ENCODE results near the gene MRPL38.

Gene MRPL38

DNA sequence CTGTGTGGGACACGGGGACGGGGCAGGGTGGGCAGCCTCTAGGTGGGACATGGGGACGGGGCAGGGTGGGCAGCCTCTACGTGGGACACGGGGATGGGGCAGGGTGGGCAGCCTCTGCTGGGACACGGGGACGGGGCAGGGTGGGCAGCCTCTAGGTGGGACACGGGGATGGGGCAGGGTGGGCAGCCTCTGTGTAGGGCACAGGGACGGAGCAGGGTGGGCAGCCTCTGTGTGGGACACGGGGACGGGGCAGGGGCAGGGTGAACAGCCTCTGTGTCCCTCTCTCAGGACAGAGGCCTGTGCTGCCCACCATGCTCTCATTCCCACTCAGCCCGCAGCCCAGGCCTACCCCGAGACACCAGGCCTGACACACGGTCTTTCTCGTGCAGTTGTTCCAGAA, 16.9 kb upstream of the MRPL38 start:
- TF ChIP-seq ZBTB7A (IDR thresholded peaks at IDR 0.05; ENCODE audit: low read depth) (no peak), NFIC (IDR thresholded peaks at IDR 0.05) (no peak), CREB1 (IDR thresholded peaks at IDR 0.05; ENCODE audit: low read depth) (no peak), RAD21 (IDR thresholded peaks at IDR 0.05; ENCODE audit: low read depth) (no peak), TCF12 (IDR thresholded peaks at IDR 0.05; ENCODE audit: low read depth) (no peak), EGR1 (IDR thresholded peaks at IDR 0.05) (no peak), TEAD4 (IDR thresholded peaks at IDR 0.05) (no peak), FOXM1 (IDR thresholded peaks at IDR 0.05; ENCODE audit: borderline replicate concordance, low read depth) (no peak), YY1 (IDR thresholded peaks at IDR 0.05; ENCODE audit: low read depth) (no peak), CEBPB (IDR thresholded peaks at IDR 0.05) (no peak), TAF1 (IDR thresholded peaks at IDR 0.05; ENCODE audit: low read depth) (no peak), EP300 (IDR thresholded peaks at IDR 0.05; ENCODE audit: borderline replicate concordance) (no peak)
- TF ChIP-seq, protein P1, sequence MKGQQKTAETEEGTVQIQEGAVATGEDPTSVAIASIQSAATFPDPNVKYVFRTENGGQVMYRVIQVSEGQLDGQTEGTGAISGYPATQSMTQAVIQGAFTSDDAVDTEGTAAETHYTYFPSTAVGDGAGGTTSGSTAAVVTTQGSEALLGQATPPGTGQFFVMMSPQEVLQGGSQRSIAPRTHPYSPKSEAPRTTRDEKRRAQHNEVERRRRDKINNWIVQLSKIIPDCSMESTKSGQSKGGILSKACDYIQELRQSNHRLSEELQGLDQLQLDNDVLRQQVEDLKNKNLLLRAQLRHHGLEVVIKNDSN (IDR thresholded peaks at IDR 0.05): no peak
- TF ChIP-seq, protein P2, sequence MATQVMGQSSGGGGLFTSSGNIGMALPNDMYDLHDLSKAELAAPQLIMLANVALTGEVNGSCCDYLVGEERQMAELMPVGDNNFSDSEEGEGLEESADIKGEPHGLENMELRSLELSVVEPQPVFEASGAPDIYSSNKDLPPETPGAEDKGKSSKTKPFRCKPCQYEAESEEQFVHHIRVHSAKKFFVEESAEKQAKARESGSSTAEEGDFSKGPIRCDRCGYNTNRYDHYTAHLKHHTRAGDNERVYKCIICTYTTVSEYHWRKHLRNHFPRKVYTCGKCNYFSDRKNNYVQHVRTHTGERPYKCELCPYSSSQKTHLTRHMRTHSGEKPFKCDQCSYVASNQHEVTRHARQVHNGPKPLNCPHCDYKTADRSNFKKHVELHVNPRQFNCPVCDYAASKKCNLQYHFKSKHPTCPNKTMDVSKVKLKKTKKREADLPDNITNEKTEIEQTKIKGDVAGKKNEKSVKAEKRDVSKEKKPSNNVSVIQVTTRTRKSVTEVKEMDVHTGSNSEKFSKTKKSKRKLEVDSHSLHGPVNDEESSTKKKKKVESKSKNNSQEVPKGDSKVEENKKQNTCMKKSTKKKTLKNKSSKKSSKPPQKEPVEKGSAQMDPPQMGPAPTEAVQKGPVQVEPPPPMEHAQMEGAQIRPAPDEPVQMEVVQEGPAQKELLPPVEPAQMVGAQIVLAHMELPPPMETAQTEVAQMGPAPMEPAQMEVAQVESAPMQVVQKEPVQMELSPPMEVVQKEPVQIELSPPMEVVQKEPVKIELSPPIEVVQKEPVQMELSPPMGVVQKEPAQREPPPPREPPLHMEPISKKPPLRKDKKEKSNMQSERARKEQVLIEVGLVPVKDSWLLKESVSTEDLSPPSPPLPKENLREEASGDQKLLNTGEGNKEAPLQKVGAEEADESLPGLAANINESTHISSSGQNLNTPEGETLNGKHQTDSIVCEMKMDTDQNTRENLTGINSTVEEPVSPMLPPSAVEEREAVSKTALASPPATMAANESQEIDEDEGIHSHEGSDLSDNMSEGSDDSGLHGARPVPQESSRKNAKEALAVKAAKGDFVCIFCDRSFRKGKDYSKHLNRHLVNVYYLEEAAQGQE (IDR thresholded peaks at IDR 0.05; ENCODE audit: low read depth): no peak
- TF ChIP-seq, protein P3, sequence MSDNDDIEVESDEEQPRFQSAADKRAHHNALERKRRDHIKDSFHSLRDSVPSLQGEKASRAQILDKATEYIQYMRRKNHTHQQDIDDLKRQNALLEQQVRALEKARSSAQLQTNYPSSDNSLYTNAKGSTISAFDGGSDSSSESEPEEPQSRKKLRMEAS (IDR thresholded peaks at IDR 0.05): no peak

DNA sequence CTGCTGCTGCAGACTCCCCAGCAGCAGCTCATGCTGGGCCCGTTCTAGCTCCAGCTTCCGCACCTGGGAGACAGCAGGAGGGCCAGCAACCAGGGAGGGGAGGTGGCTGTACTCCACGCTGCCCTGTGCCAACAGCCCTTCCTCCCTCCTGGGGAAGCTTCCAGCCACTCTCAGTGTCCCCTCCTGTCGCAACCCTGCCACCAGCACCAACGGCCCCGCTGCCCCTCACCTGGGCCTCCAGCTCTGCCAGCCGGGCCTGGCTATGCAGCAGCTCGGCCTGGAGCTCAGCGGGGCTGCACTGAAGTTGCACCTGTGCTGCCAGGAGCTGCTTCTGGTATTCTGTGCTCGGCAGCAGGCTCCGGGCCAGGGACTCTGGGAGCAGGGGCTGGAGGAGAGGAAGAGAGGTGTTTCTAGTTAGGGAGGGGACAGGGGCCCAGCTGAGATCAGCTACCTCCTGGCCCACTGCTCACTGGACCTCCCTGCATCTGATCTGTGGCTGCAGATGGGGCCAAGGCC, 15.4 kb upstream of the MRPL38 start:
- no peak for TF ChIP-seq TCF12 (IDR thresholded peaks at IDR 0.05; ENCODE audit: low read depth)
- no peak for TF ChIP-seq EP300 (IDR thresholded peaks at IDR 0.05; ENCODE audit: borderline replicate concordance)
- TF ChIP-seq RAD21 (IDR thresholded peaks at IDR 0.05; ENCODE audit: low read depth): no peak
- TF ChIP-seq, protein P1 (IDR thresholded peaks at IDR 0.05): no peak
- TF ChIP-seq ZBTB7A (IDR thresholded peaks at IDR 0.05; ENCODE audit: low read depth): no peak
- TF ChIP-seq, protein P2 (IDR thresholded peaks at IDR 0.05; ENCODE audit: low read depth): no peak
- no peak for TF ChIP-seq TAF1 (IDR thresholded peaks at IDR 0.05; ENCODE audit: low read depth)

DNA sequence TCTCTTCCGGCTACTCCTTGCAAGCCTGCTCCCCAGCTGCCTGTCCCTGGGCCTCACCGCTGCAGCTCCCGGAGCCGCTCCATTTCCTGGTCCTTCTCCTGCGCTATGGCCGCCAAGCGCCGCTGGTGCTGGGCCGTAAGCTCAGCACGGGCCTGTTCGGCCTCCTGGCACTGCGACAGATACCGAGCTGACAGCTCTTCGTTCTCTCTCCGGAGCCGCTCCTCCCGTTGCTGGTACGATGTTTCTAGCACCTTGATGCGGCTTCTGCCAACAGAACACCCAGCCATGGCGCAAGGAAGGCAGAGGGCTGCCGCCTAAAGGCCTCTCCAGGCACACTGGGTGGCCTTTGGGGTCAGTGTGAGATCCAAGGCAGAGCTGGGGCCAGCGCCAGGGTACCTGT, 14.9 kb upstream of the MRPL38 start:
- no peak for TF ChIP-seq RAD21 (IDR thresholded peaks at IDR 0.05; ENCODE audit: low read depth)
- no peak for TF ChIP-seq TAF1 (IDR thresholded peaks at IDR 0.05; ENCODE audit: low read depth)
- TF ChIP-seq, protein P3 (IDR thresholded peaks at IDR 0.05): no peak
- no peak for TF ChIP-seq CREB1 (IDR thresholded peaks at IDR 0.05; ENCODE audit: low read depth)
- TF ChIP-seq, protein P1 (IDR thresholded peaks at IDR 0.05): no peak
- no peak for TF ChIP-seq YY1 (IDR thresholded peaks at IDR 0.05; ENCODE audit: low read depth)

DNA sequence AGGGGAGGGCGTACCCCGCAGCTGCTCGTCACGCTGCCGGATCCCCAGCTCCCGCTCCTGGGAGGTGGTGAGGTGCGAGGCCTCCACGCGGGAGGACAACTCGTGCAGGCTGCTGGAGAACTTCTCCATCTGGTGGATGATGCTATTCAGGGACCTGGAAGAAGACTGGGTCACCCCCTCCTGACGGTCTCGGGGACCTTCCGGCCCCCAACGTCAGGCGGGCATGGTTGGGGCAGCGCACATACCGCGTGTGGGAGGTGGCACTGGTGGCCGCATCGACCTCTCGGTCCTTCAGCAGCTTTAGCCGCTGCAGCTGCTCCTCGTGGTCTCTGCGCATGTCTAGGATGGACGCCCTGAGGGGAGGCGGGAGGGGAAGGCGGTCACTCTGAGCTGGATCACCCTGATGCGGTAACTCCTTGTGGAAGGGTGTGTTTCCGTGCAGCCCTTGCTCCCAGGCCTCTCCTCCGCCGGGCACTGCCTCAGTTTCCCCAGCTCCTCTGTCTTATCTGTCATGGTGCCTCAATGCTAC, 13.3 kb upstream of the MRPL38 start:
- TF ChIP-seq RAD21 (IDR thresholded peaks at IDR 0.05; ENCODE audit: low read depth) (no peak), TEAD4 (IDR thresholded peaks at IDR 0.05) (no peak), NFIC (IDR thresholded peaks at IDR 0.05) (no peak), FOXM1 (IDR thresholded peaks at IDR 0.05; ENCODE audit: borderline replicate concordance, low read depth) (no peak)
- TF ChIP-seq, protein P2 (IDR thresholded peaks at IDR 0.05; ENCODE audit: low read depth): no peak
- TF ChIP-seq, protein P1 (IDR thresholded peaks at IDR 0.05): no peak
- TF ChIP-seq, protein P3 (IDR thresholded peaks at IDR 0.05): no peak
